IPS-15b (cell line): ENCODE measurements around the gene SLC39A9.
"Not testable (repeated sequence)": the region's sequence is repeated elsewhere in the genome, so short reads cannot be mapped to it uniquely, and the experiment has no call there.

ENCODE experiments used
- H3K27me3 ChIP-seq: one replicate; pipeline ENCODE4 v1.6.1; 2013; ENCODE audit warnings: low read length; ENCODE audit not compliant: control insufficient read depth, insufficient read depth
- H3K36me3 ChIP-seq: one replicate; pipeline ENCODE4 v1.6.1; 2013; ENCODE audit warnings: low read length; ENCODE audit not compliant: control insufficient read depth, insufficient read depth
- H3K4me1 ChIP-seq: one replicate; pipeline ENCODE4 v1.6.1; 2013; ENCODE audit warnings: mild to moderate bottlenecking, low read length; ENCODE audit not compliant: control insufficient read depth, insufficient read depth
- H3K4me3 ChIP-seq: one replicate; pipeline ENCODE4 v1.5.1; 2013; ENCODE audit warnings: low read depth, low read length
- H3K9ac ChIP-seq: one replicate; pipeline ENCODE4 v1.6.1; 2013; ENCODE audit warnings: low read depth, mild to moderate bottlenecking, low read length
- H3K9me3 ChIP-seq: one replicate; pipeline ENCODE4 v1.6.1; 2013; ENCODE audit warnings: mild to moderate bottlenecking, low read length; ENCODE audit not compliant: control insufficient read depth, insufficient read depth

SLC39A9 gene

GRCh38 chr14:69373104-69373503 is 25.4 kb upstream of the SLC39A9 start:
- Histone ChIP-seq H3K9me3 (no peaks in the 10 kb centered on the region), H3K36me3 (peaks cover 4% of the 10 kb centered on the region), H3K9ac (no peak overlapping the region), H3K27me3 (no peaks in the 10 kb centered on the region), H3K4me1 (no peaks in the 10 kb centered on the region), H3K4me3 (no peak overlapping the region)

GRCh38 chr14:69374235-69374634 is 24.3 kb upstream of the SLC39A9 start:
- no peak overlapping the region for H3K4me3 ChIP-seq
- no peaks in the 10 kb centered on the region for H3K27me3 ChIP-seq
- H3K9me3 ChIP-seq = no peaks in the 10 kb centered on the region
- H3K9ac ChIP-seq = no peak overlapping the region
- peaks cover 4% of the 10 kb centered on the region for H3K36me3 ChIP-seq
- no peaks in the 10 kb centered on the region for H3K4me1 ChIP-seq

GRCh38 chr14:69375182-69375581 is 23.3 kb upstream of the SLC39A9 start:
- H3K9ac ChIP-seq = no peak overlapping the region
- H3K4me3 ChIP-seq = no peak overlapping the region
- H3K4me1 ChIP-seq = no peaks in the 10 kb centered on the region
- no peaks in the 10 kb centered on the region for H3K27me3 ChIP-seq
- no peaks in the 10 kb centered on the region for H3K9me3 ChIP-seq
- peaks cover 4% of the 10 kb centered on the region for H3K36me3 ChIP-seq

- Histone ChIP-seq H3K9me3 (no peaks in the 10 kb centered on the region), H3K9ac (no peak overlapping the region), H3K36me3 (peaks cover 4% of the 10 kb centered on the region), H3K4me3 (no peak overlapping the region), H3K27me3 (no peaks in the 10 kb centered on the region), H3K4me1 (no peaks in the 10 kb centered on the region)
Measured at GRCh38 chr14:69375722-69376121, 22.8 kb upstream of the SLC39A9 start.

GRCh38 chr14:69376439-69376838 is 22.1 kb upstream of the SLC39A9 start:
- Histone ChIP-seq H3K27me3 (no peaks in the 10 kb centered on the region), H3K4me1 (no peaks in the 10 kb centered on the region), H3K9me3 (no peaks in the 10 kb centered on the region), H3K36me3 (peaks cover 4% of the 10 kb centered on the region), H3K4me3 (no peak overlapping the region), H3K9ac (no peak overlapping the region)

GRCh38 chr14:69378274-69378673 is 20.2 kb upstream of the SLC39A9 start:
- peaks cover 4% of the 10 kb centered on the region for H3K36me3 ChIP-seq
- no peaks in the 10 kb centered on the region for H3K9me3 ChIP-seq
- no peak overlapping the region for H3K9ac ChIP-seq
- H3K4me1 ChIP-seq = no peaks in the 10 kb centered on the region
- H3K27me3 ChIP-seq = no peaks in the 10 kb centered on the region
- H3K4me3 ChIP-seq = no peak overlapping the region

- H3K9me3 ChIP-seq = no peaks in the 10 kb centered on the region
- H3K4me1 ChIP-seq = peaks cover 5% of the 10 kb centered on the region
- H3K4me3 ChIP-seq = no peak overlapping the region
- no peak overlapping the region for H3K9ac ChIP-seq
- no peaks in the 10 kb centered on the region for H3K27me3 ChIP-seq
- peaks cover 9% of the 10 kb centered on the region for H3K36me3 ChIP-seq
Measured at GRCh38 chr14:69387311-69387710, 11.2 kb upstream of the SLC39A9 start.

GRCh38 chr14:69391400-69391799 is 7.1 kb upstream of the SLC39A9 start:
- H3K27me3 ChIP-seq, H3K9ac ChIP-seq, H3K4me1 ChIP-seq, H3K4me3 ChIP-seq, H3K9me3 ChIP-seq: not testable (repeated sequence)
- H3K36me3 ChIP-seq = peaks cover 28% of the 10 kb centered on the region

GRCh38 chr14:69392481-69392880 is 6.0 kb upstream of the SLC39A9 start:
- H3K36me3 ChIP-seq = peaks cover 28% of the 10 kb centered on the region
- H3K9me3 ChIP-seq = no peaks in the 10 kb centered on the region
- no peaks in the 10 kb centered on the region for H3K27me3 ChIP-seq
- H3K9ac ChIP-seq = no peak overlapping the region
- H3K4me3 ChIP-seq = no peak overlapping the region
- H3K4me1 ChIP-seq = peaks cover 5% of the 10 kb centered on the region

GRCh38 chr14:69395929-69396328 is 2.6 kb upstream of the SLC39A9 start:
- H3K4me1 ChIP-seq = peaks cover 3% of the 10 kb centered on the region
- no peaks in the 10 kb centered on the region for H3K9me3 ChIP-seq
- H3K27me3 ChIP-seq = no peaks in the 10 kb centered on the region
- H3K9ac ChIP-seq = no peak overlapping the region
- no peak overlapping the region for H3K4me3 ChIP-seq
- peaks cover 28% of the 10 kb centered on the region for H3K36me3 ChIP-seq

- Histone ChIP-seq H3K9me3 (no peaks in the 10 kb centered on the region), H3K9ac (peak overlapping the region; percentile 77), H3K4me1 (no peaks in the 10 kb centered on the region), H3K4me3 (peak overlapping the region; percentile 71), H3K27me3 (no peaks in the 10 kb centered on the region), H3K36me3 (peaks cover 16% of the 10 kb centered on the region)
Measured at GRCh38 chr14:69398818-69399210, 322 bp downstream of the SLC39A9 start.

- Histone ChIP-seq H3K9ac (no peak overlapping the region), H3K27me3 (no peaks in the 10 kb centered on the region), H3K9me3 (no peaks in the 10 kb centered on the region), H3K4me3 (peak overlapping the region; percentile 71), H3K4me1 (no peaks in the 10 kb centered on the region), H3K36me3 (peaks cover 11% of the 10 kb centered on the region)
Measured at GRCh38 chr14:69399750-69400149, 1.3 kb downstream of the SLC39A9 start.

- Histone ChIP-seq H3K4me3 (peak overlapping the region; percentile 71), H3K27me3 (no peaks in the 10 kb centered on the region), H3K9ac (no peak overlapping the region), H3K4me1 (no peaks in the 10 kb centered on the region), H3K36me3 (peaks cover 7% of the 10 kb centered on the region), H3K9me3 (no peaks in the 10 kb centered on the region)
Measured at GRCh38 chr14:69400154-69400553, 1.7 kb downstream of the SLC39A9 start.
